A204.1 (cell line): ENCODE measurements around the gene PMVK.

Experiments used
- FAIRE-seq: peaks from 2 replicates; lab custom pipeline; 2012; peaks lifted over from hg19 to GRCh38; lab: Jason Lieb, UNC

The PMVK gene

GRCh38 chr1:154877370-154877974, 59.0 kb downstream of the PMVK start:
- no peak for FAIRE-seq

- no peak for FAIRE-seq
Measured at GRCh38 chr1:154876842-154877369, 59.6 kb downstream of the PMVK start.
